Measurements from ENCODE around the gene GLUL. TPM values are rescaled to one million over a fixed set of nuclear protein-coding genes. Genes with fewer than 3 reads are reported as not detected.

Gene GLUL
- total RNA-seq, 3 donors from 2014 or later (not counting 1 experiment from before 2014, with no cell fraction given), result 128 to 420 (median 134) TPM

DNA sequence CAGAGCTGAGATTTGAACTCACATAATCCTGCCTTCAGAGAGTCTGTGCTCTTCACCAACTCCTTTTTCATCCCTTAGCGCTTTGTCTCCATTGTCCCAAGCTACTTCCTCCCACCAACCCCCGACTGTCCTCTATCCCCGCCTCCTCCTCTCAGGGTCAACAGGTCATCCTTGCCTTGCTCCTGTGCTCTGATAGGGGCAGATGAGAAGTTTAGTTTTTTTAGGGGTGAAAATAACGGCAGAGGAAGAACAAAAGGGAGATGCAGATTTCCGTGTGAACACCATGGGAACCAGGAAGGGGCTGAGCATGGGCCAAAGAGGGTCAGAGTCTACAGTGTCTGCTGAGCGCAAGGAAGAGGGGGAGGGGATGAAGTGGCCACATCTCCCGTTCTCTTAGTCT, 31.9 kb downstream of the GLUL start:
- Histone ChIP-seq H3K4me3 (ENCODE audit: low read length) (no peak overlapping the region), H3K9me3 (ENCODE audit: control insufficient read depth, insufficient read depth, low read length) (no peaks in the 10 kb centered on the region), H3K4me1 (ENCODE audit: control insufficient read depth, insufficient read depth, low read length) (no peaks in the 10 kb centered on the region), H3K36me3 (ENCODE audit: control insufficient read depth, insufficient read depth, low read length) (no peaks in the 10 kb centered on the region), H3K27me3 (ENCODE audit: control insufficient read depth, insufficient read depth, low read length) (no peaks in the 10 kb centered on the region), H3K27ac (ENCODE audit: low read length) (no peak overlapping the region)
- Mint-ChIP-seq H3K9me3 (no peaks in the 10 kb centered on the region), H3K4me3 (no peak overlapping the region), H3K36me3 (no peaks in the 10 kb centered on the region), H3K27ac (no peak overlapping the region), H3K27me3 (ENCODE audit: low read depth in 2 of 2) (peaks cover 3 to 18% of the 10 kb centered on the region in 2 donors), H3K4me1 (no peaks in the 10 kb centered on the region)
- 85% methylated on average over 5 of the region's 7 CpGs for WGBS (ENCODE audit: insufficient coverage)
- intact Hi-C loops (cut with micrococcal nuclease), result no loop called here
- DNase-seq, result no peak
- no peak for ATAC-seq
- TF ChIP-seq, protein P1, sequence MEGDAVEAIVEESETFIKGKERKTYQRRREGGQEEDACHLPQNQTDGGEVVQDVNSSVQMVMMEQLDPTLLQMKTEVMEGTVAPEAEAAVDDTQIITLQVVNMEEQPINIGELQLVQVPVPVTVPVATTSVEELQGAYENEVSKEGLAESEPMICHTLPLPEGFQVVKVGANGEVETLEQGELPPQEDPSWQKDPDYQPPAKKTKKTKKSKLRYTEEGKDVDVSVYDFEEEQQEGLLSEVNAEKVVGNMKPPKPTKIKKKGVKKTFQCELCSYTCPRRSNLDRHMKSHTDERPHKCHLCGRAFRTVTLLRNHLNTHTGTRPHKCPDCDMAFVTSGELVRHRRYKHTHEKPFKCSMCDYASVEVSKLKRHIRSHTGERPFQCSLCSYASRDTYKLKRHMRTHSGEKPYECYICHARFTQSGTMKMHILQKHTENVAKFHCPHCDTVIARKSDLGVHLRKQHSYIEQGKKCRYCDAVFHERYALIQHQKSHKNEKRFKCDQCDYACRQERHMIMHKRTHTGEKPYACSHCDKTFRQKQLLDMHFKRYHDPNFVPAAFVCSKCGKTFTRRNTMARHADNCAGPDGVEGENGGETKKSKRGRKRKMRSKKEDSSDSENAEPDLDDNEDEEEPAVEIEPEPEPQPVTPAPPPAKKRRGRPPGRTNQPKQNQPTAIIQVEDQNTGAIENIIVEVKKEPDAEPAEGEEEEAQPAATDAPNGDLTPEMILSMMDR (IDR thresholded peaks at IDR 0.05), result no peak

- Histone ChIP-seq H3K9me3 (ENCODE audit: control insufficient read depth, insufficient read depth, low read length) (no peaks in the 10 kb centered on the region), H3K4me1 (ENCODE audit: control insufficient read depth, insufficient read depth, low read length) (no peaks in the 10 kb centered on the region), H3K27me3 (ENCODE audit: control insufficient read depth, insufficient read depth, low read length) (no peaks in the 10 kb centered on the region), H3K36me3 (ENCODE audit: control insufficient read depth, insufficient read depth, low read length) (no peaks in the 10 kb centered on the region), H3K27ac (ENCODE audit: low read length) (no peak overlapping the region), H3K4me3 (ENCODE audit: low read length) (no peak overlapping the region)
- Mint-ChIP-seq H3K4me3 (no peak overlapping the region), H3K27ac (no peak overlapping the region), H3K9me3 (no peaks in the 10 kb centered on the region), H3K36me3 (no peaks in the 10 kb centered on the region), H3K27me3 (ENCODE audit: low read depth in 2 of 2) (peaks cover 3 to 18% of the 10 kb centered on the region in 2 donors), H3K4me1 (no peaks in the 10 kb centered on the region)
- DNase-seq (no peak), ATAC-seq (no peak)
- TF ChIP-seq, protein P1 (IDR thresholded peaks at IDR 0.05), result no peak
- intact Hi-C loops (cut with micrococcal nuclease), result no loop called here
- WGBS (ENCODE audit: insufficient coverage), result 89% methylated on average over 4 of the region's 4 CpGs
Measured at GRCh38 chr1:182357913-182358312, 33.7 kb downstream of the GLUL start.

DNA sequence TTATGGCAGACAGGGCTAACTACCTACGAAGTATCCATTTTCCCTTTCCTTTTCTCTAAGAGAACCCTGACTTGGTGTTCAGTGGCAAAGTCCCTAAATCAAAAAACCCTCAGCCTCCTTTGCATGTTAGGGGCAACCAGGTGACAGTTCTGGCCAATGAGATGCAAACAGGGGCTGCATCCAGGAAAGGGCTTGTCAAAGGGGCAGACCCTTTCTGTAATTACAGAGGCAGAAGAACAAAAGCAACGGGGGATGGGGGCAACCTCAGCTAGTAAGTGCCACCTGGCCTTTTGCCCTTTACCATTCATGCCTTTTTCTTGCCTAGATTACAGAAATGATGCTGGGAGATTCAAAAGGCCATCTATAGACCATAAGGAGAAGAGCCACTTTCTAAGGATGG, 34.4 kb downstream of the GLUL start:
- Histone ChIP-seq H3K4me3 (ENCODE audit: low read length) (no peak overlapping the region), H3K4me1 (ENCODE audit: control insufficient read depth, insufficient read depth, low read length) (no peaks in the 10 kb centered on the region), H3K27ac (ENCODE audit: low read length) (no peak overlapping the region), H3K9me3 (ENCODE audit: control insufficient read depth, insufficient read depth, low read length) (no peaks in the 10 kb centered on the region), H3K27me3 (ENCODE audit: control insufficient read depth, insufficient read depth, low read length) (no peaks in the 10 kb centered on the region), H3K36me3 (ENCODE audit: control insufficient read depth, insufficient read depth, low read length) (no peaks in the 10 kb centered on the region)
- no peaks in the 10 kb centered on the region for H3K4me1 Mint-ChIP-seq
- ATAC-seq, result no peak
- peaks cover 3 to 18% of the 10 kb centered on the region in 2 donors for H3K27me3 Mint-ChIP-seq (ENCODE audit: low read depth in 2 of 2)
- 67% methylated on average over 2 of the region's 2 CpGs for WGBS (ENCODE audit: insufficient coverage)
- H3K36me3 Mint-ChIP-seq, result no peaks in the 10 kb centered on the region
- no peak for DNase-seq
- H3K9me3 Mint-ChIP-seq, result no peaks in the 10 kb centered on the region
- intact Hi-C loops (cut with micrococcal nuclease), result no loop called here
- TF ChIP-seq, protein P1 (IDR thresholded peaks at IDR 0.05), result no peak
- no peak overlapping the region for H3K27ac Mint-ChIP-seq
- H3K4me3 Mint-ChIP-seq, result no peak overlapping the region

- Histone ChIP-seq H3K9me3 (ENCODE audit: control insufficient read depth, insufficient read depth, low read length) (no peaks in the 10 kb centered on the region), H3K27me3 (ENCODE audit: control insufficient read depth, insufficient read depth, low read length) (no peaks in the 10 kb centered on the region), H3K27ac (ENCODE audit: low read length) (no peak overlapping the region), H3K36me3 (ENCODE audit: control insufficient read depth, insufficient read depth, low read length) (no peaks in the 10 kb centered on the region), H3K4me1 (ENCODE audit: control insufficient read depth, insufficient read depth, low read length) (no peaks in the 10 kb centered on the region), H3K4me3 (ENCODE audit: low read length) (no peak overlapping the region)
- H3K36me3 Mint-ChIP-seq, result no peaks in the 10 kb centered on the region
- WGBS (ENCODE audit: insufficient coverage), result 75% methylated on average over 1 of the region's 2 CpGs
- intact Hi-C loops (cut with micrococcal nuclease), result no loop called here
- ATAC-seq (no peak), DNase-seq (no peak)
- TF ChIP-seq, protein P1 (IDR thresholded peaks at IDR 0.05), result no peak
- H3K27me3 Mint-ChIP-seq (ENCODE audit: low read depth in 2 of 2), result peaks cover 6 to 18% of the 10 kb centered on the region in 2 donors
- H3K4me1 Mint-ChIP-seq, result no peaks in the 10 kb centered on the region
- no peak overlapping the region for H3K27ac Mint-ChIP-seq
- H3K4me3 Mint-ChIP-seq, result no peak overlapping the region
- H3K9me3 Mint-ChIP-seq, result no peaks in the 10 kb centered on the region
Measured at GRCh38 chr1:182355723-182356098, 35.9 kb downstream of the GLUL start.

All from natural killer cell (primary cell).